H1 (cell line): ENCODE results near the gene DHRS13.

Source experiments
- BRCA1 ChIP-seq: IDR thresholded peaks from 2 replicates; pipeline ENCODE4 v1.6.1; 2012; ENCODE audit warnings: low read depth, low read length, improper control_type of control experiment
- EZH2 ChIP-seq: fragments of 200-600 bp; sonication (generic); IDR thresholded peaks from 2 replicates; pipeline ENCODE4 v1.7.1; 2012; ENCODE audit warnings: low read depth, mild to moderate bottlenecking, moderate library complexity, low read length, inconsistent platforms; ENCODE audit not compliant: severe bottlenecking
- GABPA ChIP-seq: IDR thresholded peaks from 2 replicates; pipeline ENCODE4 v1.6.1; 2011; ENCODE audit warnings: mild to moderate bottlenecking, low read length, moderate library complexity, borderline replicate concordance; ENCODE audit not compliant: insufficient read depth
- HDAC6 ChIP-seq: IDR thresholded peaks from one replicate; pipeline ENCODE4 v1.7.1; 2012; ENCODE audit warnings: low read depth, mild to moderate bottlenecking, inconsistent platforms, low read length, moderate library complexity
- NRF1 ChIP-seq: IDR thresholded peaks from 2 replicates; pipeline ENCODE4 v1.6.1; 2011; ENCODE audit warnings: mild to moderate bottlenecking, low read depth, low read length, improper control_type of control experiment
- SIX5 ChIP-seq: IDR thresholded peaks from 2 replicates; pipeline ENCODE4 v1.6.1; 2011; ENCODE audit warnings: mild to moderate bottlenecking, low read depth, low read length
- SP1 ChIP-seq: IDR thresholded peaks from 2 replicates; pipeline ENCODE4 v1.6.1; 2011; ENCODE audit warnings: low read depth, low read length
- TCF12 ChIP-seq: IDR thresholded peaks from 2 replicates; pipeline ENCODE4 v1.6.1; 2011; ENCODE audit warnings: low read depth, mild to moderate bottlenecking, low read length
- ZNF274 ChIP-seq: IDR thresholded peaks from 2 replicates; pipeline ENCODE4 v1.7.0; 2012; ENCODE audit warnings: low read length, borderline replicate concordance; ENCODE audit errors: extremely low read depth
- TF ChIP-seq, protein P1 (sequence below), 3 experiments: IDR thresholded peaks; 1 replicate in 2 of 3; 2 replicates in 1 of 3; pipeline versions ENCODE4 v1.5.1 to v1.6.1; 2011; ENCODE audit warnings: low read length in 3 of 3, mild to moderate bottlenecking in 3 of 3, inconsistent platforms in 2 of 3, low read depth in 1 of 3, moderate library complexity in 1 of 3; ENCODE audit not compliant: insufficient read depth in 1 of 3; ENCODE audit errors: control extremely low read depth in 1 of 3

DNA sequence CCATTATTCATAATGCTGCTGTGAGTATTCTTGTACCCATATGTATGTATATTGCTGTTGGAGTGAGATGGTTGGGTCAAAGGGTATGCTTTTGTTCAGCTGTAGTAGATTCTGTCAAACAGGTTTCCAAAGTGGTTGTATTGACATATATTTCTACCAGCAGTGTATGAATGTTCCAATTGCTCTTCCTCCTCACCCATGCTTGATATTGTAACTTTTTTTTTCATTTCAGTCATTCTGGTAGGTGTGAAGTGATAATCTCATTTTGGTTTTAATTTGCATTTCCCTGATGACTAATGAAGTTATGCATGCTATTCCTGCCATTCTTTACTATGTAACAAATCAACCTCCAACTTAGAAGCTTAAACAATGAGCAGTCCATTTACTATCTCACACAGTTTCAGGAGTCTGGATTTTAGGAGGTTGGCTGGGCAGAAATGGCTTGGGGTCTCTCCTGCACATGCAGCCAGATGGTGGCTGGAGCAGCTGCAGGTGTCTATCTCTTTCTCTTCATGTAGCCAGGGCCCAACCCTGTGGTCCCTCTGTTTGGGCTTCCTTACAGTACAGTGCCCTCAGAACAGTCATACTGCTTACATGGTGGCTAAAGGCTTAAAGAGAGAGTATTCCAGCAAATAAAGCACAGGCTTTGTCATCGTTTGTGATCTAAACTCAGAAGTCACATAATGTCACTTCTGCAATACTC, 26.9 kb downstream of the DHRS13 start:
- TF ChIP-seq TCF12 (no peak), GABPA (no peak), SP1 (no peak), HDAC6 (no peak), SIX5 (no peak), ZNF274 (no peak), NRF1 (no peak), BRCA1 (no peak), EZH2 (no peak)
- TF ChIP-seq, protein P1, sequence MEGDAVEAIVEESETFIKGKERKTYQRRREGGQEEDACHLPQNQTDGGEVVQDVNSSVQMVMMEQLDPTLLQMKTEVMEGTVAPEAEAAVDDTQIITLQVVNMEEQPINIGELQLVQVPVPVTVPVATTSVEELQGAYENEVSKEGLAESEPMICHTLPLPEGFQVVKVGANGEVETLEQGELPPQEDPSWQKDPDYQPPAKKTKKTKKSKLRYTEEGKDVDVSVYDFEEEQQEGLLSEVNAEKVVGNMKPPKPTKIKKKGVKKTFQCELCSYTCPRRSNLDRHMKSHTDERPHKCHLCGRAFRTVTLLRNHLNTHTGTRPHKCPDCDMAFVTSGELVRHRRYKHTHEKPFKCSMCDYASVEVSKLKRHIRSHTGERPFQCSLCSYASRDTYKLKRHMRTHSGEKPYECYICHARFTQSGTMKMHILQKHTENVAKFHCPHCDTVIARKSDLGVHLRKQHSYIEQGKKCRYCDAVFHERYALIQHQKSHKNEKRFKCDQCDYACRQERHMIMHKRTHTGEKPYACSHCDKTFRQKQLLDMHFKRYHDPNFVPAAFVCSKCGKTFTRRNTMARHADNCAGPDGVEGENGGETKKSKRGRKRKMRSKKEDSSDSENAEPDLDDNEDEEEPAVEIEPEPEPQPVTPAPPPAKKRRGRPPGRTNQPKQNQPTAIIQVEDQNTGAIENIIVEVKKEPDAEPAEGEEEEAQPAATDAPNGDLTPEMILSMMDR (IDR thresholded peaks at IDR 0.05; ENCODE audit: control extremely low read depth in 1 of 3, insufficient read depth in 1 of 3, low read depth in 1 of 3, low read length in 3 of 3), result no peak
